ENCODE measurements around the gene UBAP1L.
"Not testable (repeated sequence)": the region's sequence is repeated elsewhere in the genome, so short reads cannot be mapped to it uniquely, and the experiment has no call there.

The UBAP1L gene

GRCh38 chr15:65115086-65115485 is at the start of gene UBAP1L:
TSS of gene UBAP1L (minus strand) at chr15:65115200. CDS start at chr15:65106215, 8,985 bp downstream.
- no peak for DNase-seq

GRCh38 chr15:65164139-65164538 is 49.1 kb upstream of the UBAP1L start:
- DNase-seq, result no peak

- DNase-seq, result no peak
These were observed 48.0 kb upstream of the UBAP1L start for GRCh38 chr15:65163041-65163440.

- no peak for DNase-seq
These were observed 41.7 kb upstream of the UBAP1L start for GRCh38 chr15:65156692-65157091.

DNA sequence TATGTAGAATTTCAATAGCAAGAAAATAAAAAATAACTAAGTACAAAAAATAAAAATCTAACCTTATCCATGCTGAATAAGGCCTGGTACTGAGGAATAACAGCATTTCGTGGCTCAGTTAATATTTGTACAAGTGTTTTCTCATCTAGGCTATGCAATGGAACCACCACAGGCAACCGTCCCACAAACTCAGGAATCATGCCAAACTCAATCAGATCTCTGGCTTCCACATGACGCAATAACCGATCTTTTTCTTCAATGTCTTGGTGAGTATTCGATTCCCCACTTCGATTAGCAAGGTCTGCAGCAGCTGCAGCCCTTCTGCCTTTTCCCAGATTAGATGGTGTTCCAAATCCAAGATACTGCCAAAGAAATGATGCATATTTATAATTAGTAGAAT is 39.7 kb upstream of the UBAP1L start:
- DNase-seq, result no peak

GRCh38 chr15:65147902-65148301 is 32.9 kb upstream of the UBAP1L start:
- DNase-seq, result no peak

GRCh38 chr15:65146438-65146837 is 31.4 kb upstream of the UBAP1L start:
- DNase-seq, result no peak

DNA sequence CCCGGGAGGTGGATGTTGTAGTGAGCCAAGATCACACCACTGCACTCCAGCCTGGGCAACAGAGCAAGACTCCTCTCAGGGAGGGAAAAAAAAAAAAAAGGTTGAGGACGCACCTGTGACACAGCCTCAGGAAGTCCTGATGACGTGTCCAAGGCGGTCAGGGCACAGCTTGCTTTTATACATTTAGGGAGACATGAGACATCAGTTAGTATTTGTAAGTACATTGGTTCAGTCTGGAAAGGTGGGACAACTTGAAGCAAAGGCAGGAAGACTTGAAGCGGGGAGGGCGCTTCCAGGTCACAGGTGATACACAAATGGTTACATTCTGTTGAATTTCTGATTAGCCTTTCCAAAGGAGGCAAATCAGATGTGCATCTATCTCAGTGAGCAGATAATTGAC is 23.6 kb upstream of the UBAP1L start:
- DNase-seq, result not testable (repeated sequence)

DNA sequence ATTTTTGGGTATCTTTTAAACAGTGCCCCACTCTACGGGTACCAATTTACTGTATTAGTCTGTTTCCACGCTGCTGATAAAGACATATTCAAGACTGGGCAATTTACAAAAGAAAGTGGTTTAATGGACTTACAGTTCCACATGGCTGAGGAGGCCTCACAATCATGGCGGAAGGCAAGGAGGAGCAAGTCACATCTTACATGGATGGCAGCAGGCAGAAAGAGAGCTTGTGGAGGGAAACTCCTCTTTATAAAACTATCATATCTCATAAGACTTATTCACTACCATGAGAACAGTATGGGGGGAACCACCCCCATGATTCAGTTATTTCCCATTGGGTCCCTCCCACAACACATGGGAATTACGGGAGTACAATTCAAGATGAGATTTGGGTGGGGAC is 22.9 kb upstream of the UBAP1L start:
- DNase-seq, result not testable (repeated sequence)

DNA sequence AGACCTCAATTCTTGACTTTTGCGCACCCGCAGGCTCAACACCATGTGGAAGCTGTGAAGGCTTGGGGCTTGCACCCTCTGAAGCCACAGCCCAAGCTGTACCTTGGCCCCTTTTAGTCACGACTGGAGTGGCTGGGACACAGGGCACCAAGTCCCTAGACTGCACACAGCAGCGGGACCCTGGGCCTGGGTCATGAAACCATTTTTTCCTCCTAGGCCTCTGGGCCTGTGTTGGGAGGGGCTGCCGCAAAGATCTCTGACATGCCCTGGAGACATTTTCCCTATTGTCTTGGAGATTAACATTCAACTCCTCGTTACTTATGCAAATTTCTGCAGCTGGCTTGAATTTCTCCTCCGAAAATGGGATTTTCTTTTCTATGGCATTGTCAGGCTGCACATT is 22.1 kb upstream of the UBAP1L start:
- DNase-seq, result not testable (repeated sequence)

DNA sequence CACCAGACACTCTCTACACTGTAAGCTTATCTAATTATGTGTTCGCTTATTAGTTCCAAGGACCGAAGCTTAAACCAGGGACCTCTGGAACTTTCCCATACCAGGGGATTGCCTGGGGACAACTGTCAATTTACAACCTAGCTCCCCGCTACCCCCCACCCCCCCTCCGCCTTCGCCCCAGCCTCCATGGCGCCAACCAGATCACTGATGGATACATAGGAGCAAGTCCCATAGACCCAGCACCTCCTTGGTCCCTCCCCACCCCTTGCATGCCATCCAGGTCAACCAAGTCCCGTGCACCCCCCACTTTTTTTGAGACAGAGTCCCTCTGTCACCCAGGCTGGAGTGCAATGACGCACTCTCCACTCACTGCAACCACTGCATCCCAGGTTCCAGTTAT is 19.5 kb upstream of the UBAP1L start:
- no peak for DNase-seq

DNA sequence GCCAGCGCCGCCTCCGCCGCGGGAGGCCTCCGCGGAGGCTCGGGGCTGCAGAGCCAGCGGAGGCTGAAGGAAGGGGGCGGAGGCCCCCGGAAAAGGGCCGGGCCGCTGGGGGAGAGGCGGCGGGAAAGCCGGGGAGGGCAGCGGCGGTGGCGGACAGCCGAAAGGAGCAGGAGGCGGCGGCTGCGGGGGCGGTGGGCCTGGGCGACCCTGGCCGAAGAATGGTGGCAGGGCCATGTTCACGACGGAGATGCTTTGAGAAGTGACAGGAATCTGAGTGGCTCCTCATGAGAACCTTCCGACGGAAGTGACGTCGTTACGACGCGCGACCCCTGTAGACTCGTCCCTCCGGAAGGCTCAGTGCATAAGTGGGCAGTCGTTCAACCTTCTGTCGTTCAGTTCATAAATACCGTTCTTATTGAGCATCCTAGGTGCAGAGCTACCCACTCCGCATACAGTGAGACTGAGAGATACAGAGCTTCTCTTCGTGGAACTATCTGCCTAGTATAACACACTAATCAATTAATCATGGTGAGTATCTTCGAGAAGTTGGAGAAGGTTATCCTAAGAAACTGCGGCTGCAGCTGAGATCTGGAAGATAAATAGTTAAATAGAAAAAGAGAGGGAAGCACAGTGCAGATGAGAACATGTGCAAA is 18.7 kb upstream of the UBAP1L start, which contains the start of gene PDCD7:
TSS of gene PDCD7 (minus strand) at position 261 of the 653 bp plus-strand sequence. CDS start at position 234, 27 bp downstream.
- DNase-seq, result peak; percentile 92

DNA sequence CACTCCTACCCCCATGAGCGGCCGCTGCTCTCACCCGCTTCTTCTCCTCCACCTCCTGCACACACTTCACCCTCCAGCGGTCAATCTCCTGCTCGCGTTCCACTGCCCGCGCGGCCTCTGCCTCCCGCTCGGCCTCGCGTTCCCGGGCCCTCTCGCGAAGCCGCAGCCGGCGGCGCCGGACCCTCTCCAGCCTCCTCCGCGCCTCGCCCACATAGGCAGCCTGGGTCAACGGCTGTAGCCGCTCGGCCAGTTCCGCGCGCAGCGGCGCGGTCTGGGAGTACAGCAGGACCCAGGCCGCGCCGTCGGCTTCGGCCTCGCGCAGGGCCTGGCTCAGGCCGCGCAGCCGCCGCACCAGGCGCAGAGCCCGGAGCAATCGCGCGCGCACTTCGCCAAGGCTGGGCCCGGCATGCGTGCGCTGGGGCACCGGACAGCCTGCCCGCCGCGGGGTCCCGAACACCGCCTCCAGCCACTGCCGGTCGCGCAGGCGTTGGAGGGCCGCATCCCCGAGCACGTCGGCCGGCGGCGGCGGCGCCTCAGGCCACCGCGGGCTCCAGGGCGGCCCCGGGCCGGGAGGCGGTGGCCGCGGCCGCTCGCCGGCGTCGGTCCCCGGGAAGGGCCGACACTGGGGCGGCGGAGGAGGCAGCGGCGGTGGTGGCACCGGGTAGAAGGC is 18.0 kb upstream of the UBAP1L start:
- DNase-seq, result peak; percentile 30

DNA sequence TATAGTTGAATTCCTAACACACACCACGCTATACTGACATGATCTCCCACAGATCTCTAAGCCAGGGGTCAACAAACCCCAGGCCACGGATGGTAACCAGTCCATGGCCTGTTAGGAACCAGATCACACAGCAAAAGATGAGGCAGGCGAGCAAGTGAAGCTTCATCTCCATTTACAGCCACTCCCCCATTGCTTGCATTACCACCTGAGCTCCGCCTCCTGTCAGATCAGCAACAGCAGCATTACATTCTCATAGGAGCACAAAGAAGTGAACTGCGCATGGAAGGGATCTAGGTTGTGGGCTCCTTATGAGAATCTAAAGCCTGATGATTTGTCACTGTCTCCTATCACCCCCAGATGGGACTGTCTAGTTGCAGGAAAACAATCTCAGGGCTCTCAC is 15.9 kb upstream of the UBAP1L start:
- no peak for DNase-seq

DNA sequence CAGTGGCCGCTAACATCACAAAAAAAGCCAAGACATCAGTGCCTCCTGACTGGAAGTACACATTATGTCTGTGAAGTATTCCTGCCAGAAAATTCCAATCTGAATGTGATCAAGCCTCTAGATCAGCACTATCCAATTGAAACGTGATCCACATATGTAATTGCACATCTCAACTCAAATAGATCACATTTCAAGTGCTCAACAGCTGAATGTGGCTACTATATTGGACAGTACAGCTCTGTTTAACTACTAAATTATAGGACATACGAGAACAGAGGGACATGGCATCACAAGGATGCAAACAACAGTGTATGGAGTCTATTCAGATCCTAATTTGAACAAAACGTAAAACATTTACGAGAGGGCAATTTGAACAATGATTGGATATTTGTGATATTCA is 542 bp upstream of the UBAP1L start:
- DNase-seq, result no peak

- no peak for DNase-seq
These were observed 4.2 kb downstream of the UBAP1L start for GRCh38 chr15:65110676-65111292.

- no peak for DNase-seq
These were observed 8.9 kb downstream of the UBAP1L start for GRCh38 chr15:65106011-65106590.

GRCh38 chr15:65105038-65105437 is 10.0 kb downstream of the UBAP1L start:
- DNase-seq, result no peak

DNA sequence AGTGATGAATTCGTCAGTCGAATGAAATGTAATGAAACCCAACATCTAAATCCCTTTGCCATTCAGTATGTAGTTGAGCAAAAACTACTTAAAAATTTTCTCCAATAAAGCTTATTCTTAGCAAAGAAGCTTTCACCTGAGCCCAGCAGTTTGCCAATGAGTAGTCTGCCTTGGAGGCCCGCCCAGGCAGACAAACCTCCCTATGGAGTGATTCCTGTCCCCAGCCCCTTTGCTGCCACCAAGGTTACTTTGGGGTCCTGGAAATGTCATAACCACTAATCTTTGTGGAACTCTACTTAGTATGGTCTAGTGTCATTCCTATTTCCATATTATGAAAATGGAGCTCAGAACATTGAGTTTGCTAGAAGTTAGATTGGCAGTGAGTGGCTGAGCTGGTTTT is 12.1 kb downstream of the UBAP1L start:
- DNase-seq, result no peak

GRCh38 chr15:65101891-65102708 is 12.9 kb downstream of the UBAP1L start:
- DNase-seq, result no peak

DNA sequence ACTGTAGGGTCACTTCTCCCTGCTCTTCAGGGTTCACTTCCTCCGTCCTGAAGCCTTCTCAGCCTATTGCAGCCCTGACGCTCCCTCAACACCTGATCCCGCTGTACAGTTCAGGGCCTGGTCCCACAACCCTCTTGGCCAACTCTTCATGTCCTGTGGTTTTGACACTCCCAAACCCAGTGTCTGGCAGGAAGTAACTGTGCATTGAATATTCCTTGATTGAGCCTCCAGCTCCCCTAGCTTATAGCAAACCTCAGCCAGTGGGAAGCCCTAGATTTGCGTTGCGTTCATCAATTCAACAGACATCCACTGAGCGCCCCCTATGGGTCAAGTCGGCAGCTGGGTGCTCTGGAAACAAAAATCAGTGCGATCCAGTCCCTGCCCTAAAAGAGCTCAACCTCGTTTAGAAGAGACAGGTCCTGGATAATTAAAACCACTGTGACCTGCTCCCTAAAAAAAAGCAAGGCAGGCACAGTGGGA is 13.5 kb downstream of the UBAP1L start:
- peak; percentile 82 for DNase-seq

DNA sequence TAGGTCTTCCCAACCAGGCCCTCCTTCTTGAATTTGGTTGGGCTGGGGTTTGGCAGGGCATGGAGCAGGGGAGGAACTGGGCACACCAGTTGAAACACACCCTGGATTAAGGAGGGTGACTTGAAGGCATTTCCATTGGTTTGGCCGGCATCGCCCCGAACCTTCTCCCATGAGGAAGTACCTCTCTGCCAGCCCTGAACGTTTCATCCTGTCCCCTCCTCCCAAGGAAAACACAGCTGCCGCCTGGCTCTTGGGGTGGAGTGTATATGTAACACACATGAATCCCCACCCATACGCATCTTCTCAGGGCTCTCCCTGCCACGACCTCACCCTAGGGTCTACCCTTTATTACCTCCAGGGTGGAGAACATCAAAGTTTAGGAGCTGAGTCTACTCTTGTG is 14.6 kb downstream of the UBAP1L start:
- DNase-seq, result no peak

- not testable (repeated sequence) for DNase-seq
These were observed 15.2 kb downstream of the UBAP1L start for GRCh38 chr15:65099801-65100200.
